ENCODE data around the gene COL24A1. TPM values are rescaled to one million over a fixed set of nuclear protein-coding genes. Genes with fewer than 3 reads are reported as not detected.

The COL24A1 gene
- polyA plus RNA-seq, 1 donor (not counting 4 experiments of a cell fraction or from before 2014, with no cell fraction given) = not detected

DNA sequence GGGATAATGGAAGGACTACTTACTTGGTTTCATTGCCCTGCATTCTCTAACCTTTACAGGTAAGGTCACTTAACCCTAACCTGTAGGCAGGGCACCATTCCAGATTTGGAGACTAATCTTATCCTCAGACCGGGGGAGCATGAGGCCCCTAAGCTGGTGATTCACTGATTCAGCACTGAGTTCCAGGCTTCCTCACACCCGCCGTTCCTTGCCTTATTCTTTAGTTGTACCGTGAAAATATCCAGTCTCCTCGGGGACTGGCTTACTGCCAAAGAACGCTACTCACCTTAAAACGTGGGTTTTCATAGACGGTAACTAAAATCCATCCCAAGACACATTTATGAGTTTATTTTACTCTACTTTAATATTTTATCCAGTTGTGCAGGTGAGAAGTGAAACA, 44.3 kb upstream of the COL24A1 start:
- Histone ChIP-seq H2AFZ (ENCODE audit: control insufficient read depth, low read length) (no peak overlapping the region), H3K4me2 (ENCODE audit: control insufficient read depth, extremely low read depth, insufficient read depth, low read depth, low read length) (no peak overlapping the region), H3K4me3 (ENCODE audit: control insufficient read depth in 2 of 3, extremely low read depth in 1 of 3, insufficient read depth in 2 of 3, low read depth in 1 of 3, low read length in 3 of 3) (no peak overlapping the region), H3K9ac (ENCODE audit: control insufficient read depth, extremely low read depth, insufficient read depth, low read length) (no peak overlapping the region), H3K4me1 (ENCODE audit: control insufficient read depth, extremely low read depth, insufficient read depth, low read length) (no peaks in the 10 kb centered on the region), H3K79me2 (ENCODE audit: control insufficient read depth, insufficient read depth, low read length) (no peaks in the 10 kb centered on the region), H4K20me1 (ENCODE audit: control insufficient read depth, extremely low read depth, insufficient read depth, low read length) (no peaks in the 10 kb centered on the region), H3K27me3 (ENCODE audit: control insufficient read depth, extremely low read depth, insufficient read depth, low read length) (no peaks in the 10 kb centered on the region), H3K27ac (ENCODE audit: control insufficient read depth, insufficient read depth, low read length) (no peak overlapping the region), H3K36me3 (ENCODE audit: control insufficient read depth in 2 of 2, extremely low read depth in 1 of 2, insufficient read depth in 2 of 2, low read length in 2 of 2) (no peaks in the 10 kb centered on the region), H3K9me3 (ENCODE audit: control insufficient read depth, low read depth, low read length) (no peaks in the 10 kb centered on the region), H3K9me1 (ENCODE audit: control insufficient read depth, extremely low read depth, insufficient read depth, low read length) (no peaks in the 10 kb centered on the region)
- DNase-seq (ENCODE audit: low read depth, low spot score) (no peak), FAIRE-seq (no peak)
- dilution Hi-C loops (cut with MboI; ENCODE audit: extremely low pct_ligation_motif_present, low sequenced_read_pairs) = no loop called here
- TF ChIP-seq EZH2 (IDR thresholded peaks at IDR 0.05; ENCODE audit: low read length) (no peak), CTCF (optimal IDR thresholded peaks at IDR 0.05 in 1 of 3, IDR thresholded peaks at IDR 0.05 in 1 of 3, conservative IDR thresholded peaks at IDR 0.05 in 1 of 3; ENCODE audit: extremely low read depth in 1 of 3, insufficient read depth in 2 of 3, low read length in 3 of 3) (no peak)

- no peak overlapping the region for H3K4me3 ChIP-seq (ENCODE audit: control insufficient read depth in 2 of 3, extremely low read depth in 1 of 3, insufficient read depth in 2 of 3, low read depth in 1 of 3, low read length in 3 of 3)
- H3K9me1 ChIP-seq (ENCODE audit: control insufficient read depth, extremely low read depth, insufficient read depth, low read length) = no peaks in the 10 kb centered on the region
- H3K36me3 ChIP-seq (ENCODE audit: control insufficient read depth in 2 of 2, extremely low read depth in 1 of 2, insufficient read depth in 2 of 2, low read length in 2 of 2) = no peaks in the 10 kb centered on the region
- no peaks in the 10 kb centered on the region for H3K27me3 ChIP-seq (ENCODE audit: control insufficient read depth, extremely low read depth, insufficient read depth, low read length)
- no peaks in the 10 kb centered on the region for H3K79me2 ChIP-seq (ENCODE audit: control insufficient read depth, insufficient read depth, low read length)
- H2AFZ ChIP-seq (ENCODE audit: control insufficient read depth, low read length) = no peak overlapping the region
- no peak for TF ChIP-seq CTCF (optimal IDR thresholded peaks at IDR 0.05 in 1 of 3, IDR thresholded peaks at IDR 0.05 in 1 of 3, conservative IDR thresholded peaks at IDR 0.05 in 1 of 3; ENCODE audit: extremely low read depth in 1 of 3, insufficient read depth in 2 of 3, low read length in 3 of 3)
- no peak for TF ChIP-seq EZH2 (IDR thresholded peaks at IDR 0.05; ENCODE audit: low read length)
- no peaks in the 10 kb centered on the region for H3K9me3 ChIP-seq (ENCODE audit: control insufficient read depth, low read depth, low read length)
- no peak overlapping the region for H3K27ac ChIP-seq (ENCODE audit: control insufficient read depth, insufficient read depth, low read length)
- H3K4me1 ChIP-seq (ENCODE audit: control insufficient read depth, extremely low read depth, insufficient read depth, low read length) = no peaks in the 10 kb centered on the region
- FAIRE-seq (no peak), DNase-seq (ENCODE audit: low read depth, low spot score) (no peak)
- dilution Hi-C loops (cut with MboI; ENCODE audit: extremely low pct_ligation_motif_present, low sequenced_read_pairs) = no loop called here
- H4K20me1 ChIP-seq (ENCODE audit: control insufficient read depth, extremely low read depth, insufficient read depth, low read length) = no peaks in the 10 kb centered on the region
- no peak overlapping the region for H3K4me2 ChIP-seq (ENCODE audit: control insufficient read depth, extremely low read depth, insufficient read depth, low read depth, low read length)
- no peak overlapping the region for H3K9ac ChIP-seq (ENCODE audit: control insufficient read depth, extremely low read depth, insufficient read depth, low read length)
These were observed 40.8 kb upstream of the COL24A1 start for GRCh38 chr1:86197206-86197855.

Measured in keratinocyte (primary cell).